Measurements from ENCODE around the gene NPDC1.
"Not testable (repeated sequence)": the region's sequence is repeated elsewhere in the genome, so short reads cannot be mapped to it uniquely, and the experiment has no call there.

NPDC1 gene

GRCh38 chr9:137009217-137009616 lies 36.8 kb downstream of the NPDC1 start:
- DNase-seq, result no peak

- DNase-seq, result no peak
Observed at GRCh38 chr9:137008312-137008711, 37.7 kb downstream of the NPDC1 start.

- no peak for DNase-seq
Observed at GRCh38 chr9:137007816-137008270, 38.1 kb downstream of the NPDC1 start.

- DNase-seq, result no peak
Observed at GRCh38 chr9:137007108-137007815, 38.7 kb downstream of the NPDC1 start.

- DNase-seq, result no peak
Observed at GRCh38 chr9:137006116-137007003, 39.6 kb downstream of the NPDC1 start.

- DNase-seq, result not testable (repeated sequence)
Observed at GRCh38 chr9:137004285-137004684, 41.7 kb downstream of the NPDC1 start.

- DNase-seq, result no peak
Observed at GRCh38 chr9:137002646-137003041, 43.3 kb downstream of the NPDC1 start.

- no peak for DNase-seq
Observed at GRCh38 chr9:137001857-137002645, 43.9 kb downstream of the NPDC1 start.

- DNase-seq, result peak; percentile 15
Observed at GRCh38 chr9:137000177-137000930, 45.6 kb downstream of the NPDC1 start.

- no peak for DNase-seq
Observed at GRCh38 chr9:136997830-136998234, 48.1 kb downstream of the NPDC1 start.

GRCh38 chr9:136997371-136997770 lies 48.6 kb downstream of the NPDC1 start:
- DNase-seq, result no peak

- DNase-seq, result peak; percentile 94
Observed at GRCh38 chr9:136996361-136997292, 49.4 kb downstream of the NPDC1 start, which contains the start of gene CLIC3. Gene CLIC3 (minus strand): TSS chr9:136996568. CDS start chr9:136996543, 25 bp downstream.

- peak; percentile 27 for DNase-seq
Observed at GRCh38 chr9:136995772-136996311, 50.1 kb downstream of the NPDC1 start.

- DNase-seq, result no peak
Observed at GRCh38 chr9:136995362-136995761, 50.6 kb downstream of the NPDC1 start.

- no peak for DNase-seq
Observed at GRCh38 chr9:136994888-136995230, 51.1 kb downstream of the NPDC1 start.

GRCh38 chr9:136994180-136994887 lies 51.6 kb downstream of the NPDC1 start:
- no peak for DNase-seq

GRCh38 chr9:136992819-136993369 lies 53.1 kb downstream of the NPDC1 start:
- DNase-seq, result no peak

- peak; percentile 76 for DNase-seq
Observed at GRCh38 chr9:136991993-136992818, 53.8 kb downstream of the NPDC1 start, which contains the start of gene PAXX. Gene PAXX (plus strand): TSS chr9:136992422. CDS start chr9:136992444, 22 bp downstream.

Measured in NCI-H226 (cell line).